ENCODE data around the gene ALDH1L1.

GRCh38 chr3:126159476-126159875 lies 20.9 kb downstream of the ALDH1L1 start:
- TF ChIP-seq OVOL2 (CRISPR knock-in tag; IDR thresholded peaks at IDR 0.05; ENCODE audit: borderline replicate concordance) (no peak), CTCF (IDR thresholded peaks at IDR 0.05) (no peak)
